Loucy (cell line): Measurements from ENCODE around the gene PRKN.

Experiments used
- EZH2phosphoT487 ChIP-seq: fragments of 200-600 bp; IDR thresholded peaks from 2 replicates; pipeline ENCODE4 v1.6.1; 2018; ENCODE audit warnings: antibody characterized with exemption, mild to moderate bottlenecking, moderate library complexity, borderline replicate concordance
- TF ChIP-seq, protein P1 (sequence below): fragments of 200-600 bp; sonication (generic); conservative IDR thresholded peaks from 2 replicates; pipeline ENCODE4 v1.5.1; 2014; ENCODE audit warnings: mild to moderate bottlenecking, antibody characterized with exemption, low read length

GRCh38 chr6:162313922-162314660 is 413.5 kb downstream of the PRKN start:
- TF ChIP-seq, protein P1, sequence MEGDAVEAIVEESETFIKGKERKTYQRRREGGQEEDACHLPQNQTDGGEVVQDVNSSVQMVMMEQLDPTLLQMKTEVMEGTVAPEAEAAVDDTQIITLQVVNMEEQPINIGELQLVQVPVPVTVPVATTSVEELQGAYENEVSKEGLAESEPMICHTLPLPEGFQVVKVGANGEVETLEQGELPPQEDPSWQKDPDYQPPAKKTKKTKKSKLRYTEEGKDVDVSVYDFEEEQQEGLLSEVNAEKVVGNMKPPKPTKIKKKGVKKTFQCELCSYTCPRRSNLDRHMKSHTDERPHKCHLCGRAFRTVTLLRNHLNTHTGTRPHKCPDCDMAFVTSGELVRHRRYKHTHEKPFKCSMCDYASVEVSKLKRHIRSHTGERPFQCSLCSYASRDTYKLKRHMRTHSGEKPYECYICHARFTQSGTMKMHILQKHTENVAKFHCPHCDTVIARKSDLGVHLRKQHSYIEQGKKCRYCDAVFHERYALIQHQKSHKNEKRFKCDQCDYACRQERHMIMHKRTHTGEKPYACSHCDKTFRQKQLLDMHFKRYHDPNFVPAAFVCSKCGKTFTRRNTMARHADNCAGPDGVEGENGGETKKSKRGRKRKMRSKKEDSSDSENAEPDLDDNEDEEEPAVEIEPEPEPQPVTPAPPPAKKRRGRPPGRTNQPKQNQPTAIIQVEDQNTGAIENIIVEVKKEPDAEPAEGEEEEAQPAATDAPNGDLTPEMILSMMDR, result no peak
- TF ChIP-seq EZH2phosphoT487, result no peak
